Vagina (tissue), 2 donors: ENCODE measurements around the gene SHROOM1. TPM values are rescaled to one million over a fixed set of nuclear protein-coding genes. Genes with fewer than 3 reads are reported as not detected.

Experiments
- DNase-seq, 2 donors: peaks; one replicate each; pipeline ENCODE4 v3.0.0-alpha.2; 2017; ENCODE audit errors: extremely low spot score in 2 of 2
- H3K27ac ChIP-seq: fragments of 200-600 bp; sonication (generic); one replicate; pipeline ENCODE4 v1.5.1; 2019
- H3K27me3 ChIP-seq: fragments of 200-600 bp; sonication (generic); one replicate; pipeline ENCODE4 v1.5.1; 2019
- H3K36me3 ChIP-seq, 2 donors: fragments of 200-600 bp; sonication (generic); one replicate each; pipeline ENCODE4 v1.5.1; 2017 to 2019
- H3K4me1 ChIP-seq: fragments of 200-600 bp; sonication (generic); one replicate; pipeline ENCODE4 v1.5.1; 2019
- H3K4me3 ChIP-seq, 2 donors: fragments of 200-600 bp; sonication (generic); 1 replicate in 1 of 2; 2 replicates in 1 of 2; pipeline ENCODE4 v1.5.1; 2016 to 2019
- H3K9me3 ChIP-seq: fragments of 200-600 bp; sonication (generic); one replicate; pipeline ENCODE4 v1.5.1; 2019
- POLR2A ChIP-seq, 2 donors: fragments of 450-650 bp; IDR thresholded peaks; one replicate each; pipeline ENCODE4 v1.6.1; 2017; ENCODE audit warnings: antibody characterized with exemption in 2 of 2, mild to moderate bottlenecking in 2 of 2, moderate library complexity in 2 of 2
- POLR2AphosphoS5 ChIP-seq, 2 donors: sonication (generic); formaldehyde crosslinking; IDR thresholded peaks; one replicate each; pipeline ENCODE4 v1.9.0; 2017; ENCODE audit warnings: antibody characterized with exemption in 2 of 2, mild to moderate bottlenecking in 2 of 2, low read depth in 1 of 2; ENCODE audit not compliant: insufficient read depth in 1 of 2
- intact Hi-C: fragments of 100-400 bp; cut with DNase I; formaldehyde crosslinking; loops from one replicate; pipeline ENCODE4 v1.15.1; 2023
- total RNA-seq: library from RNA; depleted of rRNA; stranded (reverse); fragments of >200 nt; gene quantifications from one replicate; pipeline ENCODE4 v1.2.3, GENCODE V29; 2016
- TF ChIP-seq, protein P1 (sequence below), 3 experiments: fragments of 450-650 bp in 2 of 3; fragments of 200-600 bp in 1 of 3; sonication (generic) in 1 of 3; IDR thresholded peaks; one replicate each; pipeline ENCODE4 v1.5.1; 2017 to 2019; ENCODE audit warnings: antibody characterized with exemption in 3 of 3, mild to moderate bottlenecking in 2 of 3, moderate library complexity in 2 of 3

Gene SHROOM1
- total RNA-seq, 1 donor from 2014 or later, result 17.7 TPM

DNA sequence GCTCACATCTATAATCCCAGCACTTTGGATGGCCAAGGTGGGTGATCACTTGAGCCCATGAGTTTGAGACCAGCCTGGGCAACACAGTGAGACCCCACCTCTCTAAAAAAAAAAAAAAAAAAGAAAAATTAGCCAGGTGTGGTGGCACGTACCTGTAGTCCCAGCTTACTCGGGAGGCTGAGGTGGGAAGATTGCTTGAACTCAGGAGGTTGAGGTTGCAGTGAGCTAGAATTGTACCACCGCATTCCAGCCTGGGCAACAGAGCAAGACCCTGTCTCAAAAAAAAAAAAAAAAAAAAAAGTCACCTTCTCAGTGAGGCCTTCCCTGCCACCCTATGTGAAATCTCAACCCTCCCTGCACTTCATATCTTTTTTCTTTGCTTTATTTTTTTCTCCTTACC lies 39.4 kb downstream of the SHROOM1 start:
- intact Hi-C loops, result no loop called here
- TF ChIP-seq, protein P1, sequence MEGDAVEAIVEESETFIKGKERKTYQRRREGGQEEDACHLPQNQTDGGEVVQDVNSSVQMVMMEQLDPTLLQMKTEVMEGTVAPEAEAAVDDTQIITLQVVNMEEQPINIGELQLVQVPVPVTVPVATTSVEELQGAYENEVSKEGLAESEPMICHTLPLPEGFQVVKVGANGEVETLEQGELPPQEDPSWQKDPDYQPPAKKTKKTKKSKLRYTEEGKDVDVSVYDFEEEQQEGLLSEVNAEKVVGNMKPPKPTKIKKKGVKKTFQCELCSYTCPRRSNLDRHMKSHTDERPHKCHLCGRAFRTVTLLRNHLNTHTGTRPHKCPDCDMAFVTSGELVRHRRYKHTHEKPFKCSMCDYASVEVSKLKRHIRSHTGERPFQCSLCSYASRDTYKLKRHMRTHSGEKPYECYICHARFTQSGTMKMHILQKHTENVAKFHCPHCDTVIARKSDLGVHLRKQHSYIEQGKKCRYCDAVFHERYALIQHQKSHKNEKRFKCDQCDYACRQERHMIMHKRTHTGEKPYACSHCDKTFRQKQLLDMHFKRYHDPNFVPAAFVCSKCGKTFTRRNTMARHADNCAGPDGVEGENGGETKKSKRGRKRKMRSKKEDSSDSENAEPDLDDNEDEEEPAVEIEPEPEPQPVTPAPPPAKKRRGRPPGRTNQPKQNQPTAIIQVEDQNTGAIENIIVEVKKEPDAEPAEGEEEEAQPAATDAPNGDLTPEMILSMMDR (IDR thresholded peaks at IDR 0.05), result no peak
- TF ChIP-seq POLR2AphosphoS5 (IDR thresholded peaks at IDR 0.05; ENCODE audit: insufficient read depth in 1 of 2, low read depth in 1 of 2) (no peak), POLR2A (IDR thresholded peaks at IDR 0.05) (no peak)
- no peaks in the 10 kb centered on the region for H3K9me3 ChIP-seq
- no peaks in the 10 kb centered on the region for H3K27me3 ChIP-seq
- DNase-seq, result no peak
- H3K4me3 ChIP-seq, result no peak overlapping the region
- no peaks in the 10 kb centered on the region for H3K36me3 ChIP-seq
- no peak overlapping the region for H3K27ac ChIP-seq
- no peaks in the 10 kb centered on the region for H3K4me1 ChIP-seq

DNA sequence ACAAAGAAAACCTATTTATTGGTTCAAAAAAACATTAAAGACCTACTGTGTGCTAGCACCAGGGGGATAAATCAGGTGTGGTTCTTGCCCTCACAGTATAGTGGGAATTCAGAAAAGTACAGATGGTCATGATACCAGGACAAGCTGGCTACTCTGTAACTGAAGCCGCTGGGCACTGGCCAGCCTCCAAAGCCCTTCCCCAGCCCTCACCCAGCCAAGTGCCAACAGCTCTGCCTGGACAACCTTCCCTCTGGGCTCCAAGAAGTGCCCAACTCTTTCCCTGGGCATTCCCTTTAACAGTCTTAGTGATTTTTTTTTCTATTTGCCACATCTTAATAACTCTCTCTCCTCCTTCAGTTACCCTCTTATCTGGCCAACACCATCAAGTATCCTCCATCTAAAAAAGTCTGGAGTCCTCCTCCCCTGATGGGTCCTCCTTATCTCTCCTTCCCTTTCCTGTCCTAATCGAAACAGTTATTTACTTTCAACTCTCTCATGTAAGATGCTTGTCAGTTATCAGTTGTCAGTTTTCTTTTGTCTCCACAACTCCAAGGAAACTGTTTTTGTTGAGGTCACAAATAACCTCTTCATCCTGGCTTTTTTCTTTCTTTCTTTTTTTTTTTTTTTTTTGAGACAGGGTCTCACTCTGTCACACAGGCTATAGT lies 40.1 kb downstream of the SHROOM1 start:
- DNase-seq, result no peak
- Histone ChIP-seq H3K9me3 (no peaks in the 10 kb centered on the region), H3K27ac (no peak overlapping the region), H3K36me3 (no peaks in the 10 kb centered on the region), H3K27me3 (no peaks in the 10 kb centered on the region), H3K4me1 (no peaks in the 10 kb centered on the region), H3K4me3 (no peak overlapping the region)
- TF ChIP-seq POLR2AphosphoS5 (IDR thresholded peaks at IDR 0.05; ENCODE audit: insufficient read depth in 1 of 2, low read depth in 1 of 2) (no peak), POLR2A (IDR thresholded peaks at IDR 0.05) (no peak)
- TF ChIP-seq, protein P1 (IDR thresholded peaks at IDR 0.05), result no peak
- intact Hi-C loops, result no loop called here

DNA sequence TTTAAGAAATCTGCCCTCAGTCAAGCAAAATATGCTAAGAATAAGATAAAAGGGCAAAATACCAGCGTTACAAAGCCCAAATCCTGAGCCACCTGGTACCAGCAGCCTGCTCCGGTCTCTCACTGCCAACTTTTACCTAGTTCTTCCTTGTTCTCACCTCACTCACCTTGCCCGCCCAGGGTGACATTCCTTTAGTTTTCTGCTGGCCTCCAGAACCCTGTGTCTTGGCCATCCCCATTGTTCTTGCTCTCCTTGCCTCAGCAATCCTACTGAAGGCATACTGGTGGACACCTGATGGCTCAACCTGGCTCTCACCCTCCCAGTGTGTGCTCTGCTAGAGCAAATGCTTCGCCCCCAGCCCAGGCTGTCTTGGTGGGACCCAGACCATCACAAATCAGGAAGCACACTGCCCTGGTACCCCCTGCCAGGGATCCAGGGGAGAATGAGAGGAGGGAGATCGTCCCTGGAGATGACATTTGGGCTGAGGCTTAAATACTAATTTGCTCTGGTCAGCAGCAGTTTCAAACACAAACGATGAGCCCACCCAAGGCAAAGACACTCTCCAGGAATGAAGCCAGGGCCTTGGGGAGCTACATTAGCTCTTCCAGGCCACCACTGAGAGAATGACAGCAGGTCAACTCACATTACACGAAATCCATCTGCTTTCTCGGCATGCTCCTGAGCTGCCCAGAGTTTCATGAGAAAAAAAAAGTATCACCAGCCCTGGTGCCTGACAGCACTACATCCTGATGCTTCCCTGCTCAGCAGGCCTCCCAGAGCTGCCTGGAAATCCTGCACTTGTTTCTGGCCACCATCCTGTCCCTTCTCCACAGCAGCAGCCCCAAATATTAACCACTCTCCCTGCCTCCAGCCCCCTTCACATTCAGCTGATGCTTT lies 41.2 kb downstream of the SHROOM1 start:
- intact Hi-C loops, result no loop called here
- Histone ChIP-seq H3K4me1 (no peaks in the 10 kb centered on the region), H3K27me3 (no peaks in the 10 kb centered on the region), H3K4me3 (no peak overlapping the region), H3K27ac (no peak overlapping the region), H3K9me3 (no peaks in the 10 kb centered on the region), H3K36me3 (no peaks in the 10 kb centered on the region)
- DNase-seq, result no peak
- TF ChIP-seq, protein P1 (IDR thresholded peaks at IDR 0.05), result no peak
- TF ChIP-seq POLR2A (IDR thresholded peaks at IDR 0.05) (no peak), POLR2AphosphoS5 (IDR thresholded peaks at IDR 0.05; ENCODE audit: insufficient read depth in 1 of 2, low read depth in 1 of 2) (no peak)

DNA sequence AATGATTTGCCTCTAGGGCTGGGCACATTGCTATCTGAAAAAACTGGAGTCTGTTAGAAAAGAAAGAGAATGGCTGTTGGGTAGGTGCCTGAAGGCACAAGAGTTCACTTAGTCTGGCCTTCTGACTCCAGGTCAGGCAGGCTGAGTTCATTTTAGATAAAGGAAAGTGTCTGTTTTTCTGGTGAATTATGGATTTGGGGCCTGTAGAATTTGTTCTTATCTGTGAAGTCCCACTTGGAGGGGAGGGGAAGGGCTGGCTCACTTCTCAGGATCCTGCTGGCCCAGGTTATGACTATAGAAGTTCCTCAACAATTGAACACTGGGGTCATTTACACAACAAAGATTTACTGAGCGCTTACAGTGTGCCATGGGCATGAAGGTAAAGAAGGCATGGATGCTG lies 41.9 kb downstream of the SHROOM1 start:
- no peaks in the 10 kb centered on the region for H3K27me3 ChIP-seq
- no peaks in the 10 kb centered on the region for H3K36me3 ChIP-seq
- TF ChIP-seq POLR2AphosphoS5 (IDR thresholded peaks at IDR 0.05; ENCODE audit: insufficient read depth in 1 of 2, low read depth in 1 of 2), result no peak
- TF ChIP-seq, protein P1 (IDR thresholded peaks at IDR 0.05), result no peak
- no peak for TF ChIP-seq POLR2A (IDR thresholded peaks at IDR 0.05)
- no peaks in the 10 kb centered on the region for H3K9me3 ChIP-seq
- intact Hi-C loops, result no loop called here
- H3K4me1 ChIP-seq, result no peaks in the 10 kb centered on the region
- H3K4me3 ChIP-seq, result no peak overlapping the region
- H3K27ac ChIP-seq, result no peak overlapping the region
- no peak for DNase-seq

DNA sequence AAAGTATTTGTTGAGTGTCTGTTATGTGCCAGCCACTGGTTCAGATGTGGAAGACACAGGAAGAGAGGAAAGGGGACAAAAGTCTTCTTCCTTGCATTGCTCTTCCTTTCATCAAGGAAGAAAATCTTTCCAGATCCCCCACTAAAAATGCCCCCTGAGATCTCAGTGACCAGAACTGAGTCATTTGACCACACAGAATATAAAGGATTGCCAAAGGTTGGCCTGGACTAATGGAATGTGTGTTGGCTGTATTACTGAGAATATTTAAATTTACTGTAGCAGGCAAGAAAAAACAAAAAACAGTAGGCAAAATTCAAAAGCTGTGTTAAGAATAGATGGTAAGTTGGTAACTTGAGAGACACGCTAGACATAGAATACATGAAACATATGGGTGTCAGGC lies 43.4 kb downstream of the SHROOM1 start:
- intact Hi-C loops, result no loop called here
- Histone ChIP-seq H3K9me3 (no peaks in the 10 kb centered on the region), H3K4me1 (no peaks in the 10 kb centered on the region), H3K27ac (no peak overlapping the region), H3K4me3 (no peak overlapping the region), H3K27me3 (no peaks in the 10 kb centered on the region), H3K36me3 (no peaks in the 10 kb centered on the region)
- DNase-seq, result no peak
- TF ChIP-seq, protein P1 (IDR thresholded peaks at IDR 0.05), result no peak
- TF ChIP-seq POLR2A (IDR thresholded peaks at IDR 0.05), result no peak
- TF ChIP-seq POLR2AphosphoS5 (IDR thresholded peaks at IDR 0.05; ENCODE audit: insufficient read depth in 1 of 2, low read depth in 1 of 2), result no peak
